Measurements from ENCODE around the gene RPP40. TPM values are rescaled to one million over a fixed set of nuclear protein-coding genes. Genes with fewer than 3 reads are reported as not detected.
"Not testable (repeated sequence)": the region's sequence is repeated elsewhere in the genome, so short reads cannot be mapped to it uniquely, and the experiment has no call there.

The RPP40 gene
- polyA plus RNA-seq, 4 donors = 10.9 to 13.6 (median 11.6) TPM

DNA sequence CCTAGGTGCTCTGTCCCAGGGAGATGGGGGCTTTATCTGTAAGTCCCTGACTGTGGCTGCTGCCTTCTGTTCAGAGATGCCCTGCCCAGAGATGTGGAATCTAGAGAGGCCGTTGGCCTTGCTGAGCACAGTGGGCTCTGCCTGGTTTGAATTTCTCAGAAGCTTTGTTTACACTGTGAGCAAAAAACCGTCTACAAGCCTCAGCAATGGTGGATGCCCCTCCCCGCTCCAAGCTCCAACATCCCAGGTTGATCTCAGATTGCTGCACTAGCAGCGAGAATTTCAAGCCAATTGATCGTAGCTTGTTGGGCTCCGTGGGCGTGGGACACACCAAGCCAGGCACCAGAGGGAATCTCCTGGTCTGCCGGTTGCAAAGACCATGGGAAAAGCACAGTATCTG is 16.3 kb upstream of the RPP40 start:
- no peak for DNase-seq (ENCODE audit: low read depth in 4 of 4, low spot score in 3 of 4)

DNA sequence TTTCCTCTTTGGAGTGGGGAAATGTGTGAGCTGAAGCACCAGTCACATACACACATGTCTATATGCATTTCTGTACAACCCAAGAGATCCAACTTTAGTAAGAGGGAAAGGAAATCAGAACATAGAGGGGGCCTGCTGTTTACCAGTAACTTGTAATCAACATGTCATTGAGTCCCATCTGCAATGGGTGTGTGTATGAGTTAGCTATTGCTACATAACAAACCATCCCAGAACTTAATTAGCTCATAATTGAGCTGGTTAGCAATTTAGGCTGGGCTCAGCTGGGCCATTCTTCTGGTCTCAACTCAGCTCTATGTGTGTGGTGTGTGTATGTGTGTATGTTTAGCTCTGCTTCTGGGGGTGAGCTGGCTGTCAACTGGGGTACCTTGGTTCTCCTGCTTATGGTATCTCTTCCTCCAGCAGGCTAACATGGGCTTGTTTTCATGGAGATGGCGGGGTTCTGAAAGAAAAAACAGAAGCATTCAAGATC is 10.3 kb upstream of the RPP40 start:
- DNase-seq (ENCODE audit: low read depth in 4 of 4, low spot score in 3 of 4) = no peak

DNA sequence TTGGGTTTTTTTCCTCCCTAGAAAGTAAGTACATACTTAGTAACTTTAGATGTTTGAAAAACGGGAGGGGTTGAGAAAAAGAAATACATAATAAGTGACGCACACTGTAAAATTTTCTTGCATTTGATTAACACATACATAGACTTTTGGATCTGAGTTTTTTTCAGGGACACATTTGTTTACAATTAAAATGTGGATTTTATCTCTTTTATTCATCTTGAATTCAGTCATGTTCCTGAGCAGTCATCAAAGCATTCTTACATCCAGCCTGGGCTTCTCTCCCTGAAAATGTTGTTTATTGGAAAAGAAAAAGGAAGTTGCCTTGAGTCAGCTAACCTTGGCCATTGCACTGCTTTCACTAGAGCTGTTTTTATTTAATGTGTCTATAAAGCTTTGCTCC is 8.7 kb upstream of the RPP40 start:
- DNase-seq (ENCODE audit: low read depth in 4 of 4, low spot score in 3 of 4) = no peak

DNA sequence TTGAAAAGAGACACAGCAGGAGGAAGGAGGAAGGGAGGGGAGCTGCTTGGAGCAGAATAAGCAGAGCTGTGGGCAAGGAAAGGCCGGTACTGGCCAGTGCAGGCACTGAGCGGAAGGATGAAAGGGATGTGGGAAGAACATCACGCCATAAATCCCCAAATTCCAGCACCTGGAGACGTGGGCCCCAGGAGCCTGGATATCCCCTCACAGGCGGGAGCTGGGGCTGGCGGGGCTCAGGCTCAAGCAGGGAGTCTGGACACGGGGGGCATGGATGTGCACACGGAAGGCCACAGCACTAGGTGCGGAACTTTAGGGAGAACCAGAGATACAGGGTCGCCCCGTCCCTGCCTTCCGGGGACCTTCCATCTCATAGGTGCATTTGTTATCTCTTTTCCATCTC is 7.5 kb upstream of the RPP40 start:
- no peak for DNase-seq (ENCODE audit: low read depth in 4 of 4, low spot score in 3 of 4)

DNA sequence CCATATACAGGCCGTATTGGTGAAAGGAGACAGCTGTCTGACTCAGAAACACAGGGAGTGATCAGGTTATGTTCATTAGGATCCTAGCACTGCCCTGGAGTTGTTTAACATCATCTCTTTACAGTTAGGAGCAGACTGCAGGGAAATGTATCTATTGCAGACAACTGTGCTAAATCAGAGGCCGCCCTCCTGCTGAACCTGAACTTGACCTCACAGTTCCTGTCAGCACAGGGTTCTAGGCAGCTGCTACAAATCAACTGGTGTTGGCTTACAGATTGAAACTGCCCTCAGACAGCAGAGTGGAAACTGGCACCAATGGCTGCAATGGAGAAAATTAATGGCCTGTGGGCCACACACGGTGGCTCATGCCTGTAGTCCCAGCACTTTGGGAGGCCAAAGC is 3.7 kb upstream of the RPP40 start:
- no peak for DNase-seq (ENCODE audit: low read depth in 4 of 4, low spot score in 3 of 4)

DNA sequence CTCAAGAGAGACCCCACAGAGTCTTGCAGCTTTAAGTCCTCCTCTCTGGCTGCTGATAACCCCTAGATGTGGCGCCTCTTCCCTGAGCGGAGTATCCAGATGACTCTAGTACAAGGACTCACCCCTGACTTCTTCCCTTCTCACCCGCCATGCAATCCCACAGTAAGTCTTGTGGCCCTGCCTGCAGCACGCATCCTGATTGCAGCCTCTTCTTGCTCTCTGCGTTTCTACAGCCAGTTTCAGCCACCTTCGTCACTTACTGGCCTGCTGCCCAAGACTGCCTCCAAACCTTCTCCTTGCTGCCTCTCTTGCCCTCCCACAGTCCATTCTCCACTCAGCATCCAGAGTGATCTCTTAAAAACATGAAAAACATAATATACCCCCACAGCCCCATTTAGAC is 2.4 kb upstream of the RPP40 start:
- DNase-seq (ENCODE audit: low read depth in 4 of 4, low spot score in 3 of 4) = no peak

DNA sequence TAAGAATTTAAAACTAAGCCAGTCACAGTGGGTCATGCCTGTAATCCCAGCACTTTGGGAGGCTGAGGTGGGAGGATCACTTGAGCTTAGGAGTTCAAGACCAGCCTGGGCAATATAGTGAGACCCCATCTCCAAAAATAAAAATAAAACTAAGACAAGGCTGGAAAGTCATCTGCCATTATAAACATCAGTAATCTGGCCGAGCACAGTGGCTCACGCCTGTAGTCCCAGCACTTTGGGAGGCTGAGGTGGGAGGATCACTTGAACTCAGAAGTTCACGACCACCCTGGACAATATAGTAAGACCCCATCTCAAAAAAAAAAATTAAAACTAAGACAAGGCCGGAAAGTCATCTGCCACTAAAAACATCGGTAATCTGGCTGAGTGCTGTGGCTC is 1.2 kb upstream of the RPP40 start:
- DNase-seq (ENCODE audit: low read depth in 4 of 4, low spot score in 3 of 4) = not testable (repeated sequence)

DNA sequence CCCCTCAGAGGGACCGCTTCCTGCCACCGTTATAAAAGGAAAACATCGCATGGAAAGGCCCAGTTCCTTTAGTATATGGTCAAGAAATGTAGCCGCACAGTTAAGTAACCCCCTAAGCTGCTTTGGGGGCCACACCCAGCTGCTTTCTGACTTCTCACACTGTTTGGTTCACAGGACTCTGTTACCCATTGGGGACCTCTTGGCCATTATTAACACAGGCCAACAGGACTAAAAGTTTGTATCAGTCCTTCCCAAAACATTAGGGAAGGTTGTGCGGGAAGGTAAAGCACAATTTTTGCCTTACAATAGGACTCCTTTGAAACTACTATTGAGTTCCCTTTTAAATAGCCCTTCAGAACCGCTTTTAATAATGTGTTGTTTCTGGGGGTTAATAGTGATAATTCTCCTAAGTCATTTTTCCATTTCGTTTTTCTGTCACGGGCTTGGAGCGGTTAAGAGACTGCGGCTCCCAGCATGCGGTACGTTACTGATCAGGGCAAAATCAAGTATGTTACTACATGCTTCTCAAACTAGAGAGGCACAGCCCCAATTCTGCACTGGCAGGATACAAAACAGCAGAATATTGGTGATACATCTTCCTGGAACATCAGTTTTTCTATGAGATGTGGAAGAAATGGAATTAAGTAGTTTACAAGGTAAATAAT is 668 bp upstream of the RPP40 start:
- no peak for DNase-seq (ENCODE audit: low read depth in 4 of 4, low spot score in 3 of 4)

DNA sequence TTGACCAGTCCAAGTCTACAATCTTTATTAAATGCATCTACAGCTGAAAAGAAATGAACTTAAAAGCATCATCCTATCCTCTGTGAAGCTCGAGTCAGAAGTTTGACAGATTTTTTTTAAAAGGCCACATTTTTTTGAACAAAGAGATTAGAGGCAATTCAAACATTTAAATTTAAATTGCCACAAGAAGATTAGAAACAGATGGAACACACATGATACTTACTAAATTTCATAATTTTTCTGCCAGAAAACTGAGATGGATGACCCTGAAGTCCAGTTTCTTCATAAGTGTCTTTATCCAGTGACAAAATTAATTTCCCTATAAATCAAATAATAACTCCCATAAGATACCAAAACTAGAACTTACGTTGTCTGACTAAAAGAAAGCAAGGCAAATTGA is 4.3 kb downstream of the RPP40 start:
- DNase-seq (ENCODE audit: low read depth in 4 of 4, low spot score in 3 of 4) = no peak

DNA sequence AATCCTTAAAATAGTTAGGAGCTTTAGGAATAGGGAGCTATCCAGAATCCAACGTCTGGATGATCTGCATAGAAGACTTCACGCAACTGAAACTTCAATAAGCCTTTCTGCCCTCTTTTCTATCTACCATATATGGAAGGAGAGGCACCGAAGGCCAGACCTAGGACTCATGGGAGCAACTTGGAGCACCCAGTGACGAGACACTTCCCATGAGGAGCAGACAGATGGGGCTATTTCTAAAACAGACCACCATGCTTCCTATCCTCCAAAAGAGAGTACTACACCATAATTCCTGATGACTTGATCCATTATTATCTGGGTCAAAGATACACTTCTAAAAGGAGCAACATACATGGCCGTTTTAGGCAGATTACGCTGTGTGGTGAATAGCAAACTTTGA is 6.0 kb downstream of the RPP40 start:
- DNase-seq (ENCODE audit: low read depth in 4 of 4, low spot score in 3 of 4) = no peak

DNA sequence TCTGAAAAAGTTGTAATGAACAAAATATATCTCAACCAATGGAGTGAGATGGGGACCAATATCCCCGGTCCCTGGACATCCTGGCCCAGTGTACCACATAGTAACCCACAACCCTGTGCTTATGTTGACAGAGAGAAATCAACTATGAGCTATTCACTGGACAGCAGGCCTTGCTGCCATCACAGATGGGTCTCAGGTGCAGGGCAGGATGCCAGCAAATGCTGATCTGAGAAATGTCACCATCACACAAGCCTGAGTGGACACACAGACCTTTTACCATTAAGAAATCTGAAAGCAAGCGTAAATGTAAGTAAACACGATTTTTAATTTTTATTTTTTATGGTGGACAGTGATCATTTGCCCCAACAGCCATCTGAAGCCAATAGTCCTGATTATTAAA is 9.1 kb downstream of the RPP40 start:
- no peak for DNase-seq (ENCODE audit: low read depth in 4 of 4, low spot score in 3 of 4)

DNA sequence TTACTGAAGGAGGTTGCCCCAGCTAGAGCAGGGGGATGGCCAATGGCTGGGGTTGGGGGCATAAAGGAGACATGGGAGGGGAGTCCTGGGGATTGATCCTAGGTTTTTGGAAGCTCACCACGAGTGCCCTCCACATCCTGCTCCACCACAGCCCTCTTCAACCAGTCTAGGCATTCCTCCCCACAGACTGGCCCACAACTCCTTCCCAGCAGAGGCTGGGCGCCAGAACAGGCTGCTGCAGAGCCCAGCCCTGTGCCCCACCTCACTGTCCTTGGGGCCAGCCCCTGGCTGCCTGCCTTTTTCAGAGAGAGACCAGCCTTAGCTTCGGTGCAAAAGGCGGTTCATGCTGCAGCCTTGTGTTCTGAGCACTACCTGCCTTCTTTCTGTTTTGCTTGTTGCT is 16.4 kb downstream of the RPP40 start:
- DNase-seq (ENCODE audit: low read depth in 4 of 4, low spot score in 3 of 4) = no peak

DNA sequence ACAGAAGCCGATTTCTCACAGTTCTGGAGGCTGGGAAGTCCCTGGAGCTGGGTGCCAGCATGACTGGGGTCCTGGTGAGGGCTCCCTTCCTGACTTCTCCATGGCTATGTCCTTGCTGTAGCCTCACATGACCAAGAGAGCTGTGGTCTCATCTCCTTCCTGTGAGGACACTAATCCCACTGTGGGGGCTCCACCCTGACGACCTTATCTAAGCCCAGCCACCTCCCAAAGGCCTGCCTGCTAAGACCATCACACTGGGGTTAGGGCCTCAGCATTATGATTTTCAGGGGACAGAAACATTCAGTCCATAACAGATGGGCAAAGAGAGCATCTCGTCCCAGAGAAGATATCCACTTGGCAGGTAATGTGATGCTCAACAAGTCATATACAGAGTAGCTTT is 16.8 kb downstream of the RPP40 start:
- DNase-seq (ENCODE audit: low read depth in 4 of 4, low spot score in 3 of 4) = no peak

DNA sequence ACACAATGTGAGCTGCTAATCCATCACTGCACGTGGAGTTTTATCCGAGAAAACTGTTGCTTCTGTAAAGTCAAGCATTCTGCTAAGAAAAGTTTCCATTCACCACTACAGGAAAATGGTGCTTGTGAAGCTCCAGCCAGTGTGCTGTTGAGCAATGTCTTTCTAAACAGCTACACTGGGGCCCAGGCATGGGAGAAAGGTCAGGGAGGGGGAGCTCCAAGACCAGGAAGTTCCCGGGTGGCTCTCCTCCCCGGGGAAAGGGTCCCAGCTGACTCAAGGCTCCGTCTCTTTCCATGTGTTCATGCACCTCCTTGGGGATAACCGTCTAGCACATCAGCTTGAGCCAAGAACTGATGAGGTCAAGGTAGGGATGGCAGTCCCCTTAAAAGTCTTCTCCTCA is 20.5 kb downstream of the RPP40 start:
- no peak for DNase-seq (ENCODE audit: low read depth in 4 of 4, low spot score in 3 of 4)

DNA sequence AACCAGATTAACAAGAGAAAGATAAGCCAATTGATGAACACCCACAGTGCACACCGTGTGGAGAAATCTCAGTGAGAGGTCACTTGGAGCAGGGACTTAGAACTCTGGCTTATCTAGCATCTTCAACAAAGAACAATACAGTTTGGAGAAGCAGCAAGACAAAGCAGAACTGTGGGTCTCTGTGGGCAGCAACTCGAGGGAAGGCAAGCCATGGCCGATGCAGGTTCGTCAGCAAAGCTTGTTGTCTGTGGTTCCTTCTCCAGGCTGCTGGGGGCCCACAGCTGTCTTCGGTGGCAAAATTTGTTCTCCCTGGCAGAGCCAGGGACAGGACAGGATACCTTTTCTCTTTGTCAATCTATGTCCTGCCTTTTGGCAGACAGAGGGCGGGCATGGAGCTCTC is 22.1 kb downstream of the RPP40 start:
- DNase-seq (ENCODE audit: low read depth in 4 of 4, low spot score in 3 of 4) = no peak

DNA sequence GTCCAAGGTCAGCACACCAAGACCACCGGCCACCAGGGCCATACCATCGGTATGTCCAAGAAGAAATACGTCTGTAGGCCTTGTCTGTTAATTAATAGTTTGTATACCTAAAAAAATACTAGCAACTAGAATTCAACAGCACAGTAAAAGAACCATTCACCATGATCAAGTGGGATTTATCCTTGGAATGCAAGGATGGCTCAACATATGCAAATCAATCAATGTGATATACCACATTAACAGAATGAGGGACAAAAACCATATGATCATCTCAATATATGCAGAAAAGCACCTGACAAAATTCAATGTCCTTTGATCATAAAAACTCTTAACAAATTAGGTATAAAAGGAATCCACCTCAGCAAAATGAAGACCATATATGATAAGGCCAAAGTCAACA is 24.4 kb downstream of the RPP40 start:
- DNase-seq (ENCODE audit: low read depth in 4 of 4, low spot score in 3 of 4) = no peak

DNA sequence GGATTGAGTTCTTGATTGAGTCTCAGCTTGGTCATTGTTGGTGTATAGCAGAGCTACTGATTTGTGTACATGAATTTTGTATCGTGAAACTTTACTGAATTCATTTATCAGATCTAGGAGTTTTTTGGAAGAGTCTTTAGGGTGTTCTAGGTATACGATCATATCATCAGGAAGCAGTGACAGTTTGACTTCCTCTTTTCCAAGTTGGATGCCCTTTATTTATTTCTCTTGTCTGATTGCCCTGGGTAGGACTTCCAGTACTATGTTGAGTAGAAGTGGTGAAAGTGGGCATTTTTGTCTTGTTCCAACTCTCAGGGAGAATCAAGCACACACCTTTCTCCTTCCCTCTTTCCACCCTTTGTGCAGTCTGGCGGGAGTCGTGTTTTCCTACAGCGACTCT is 26.4 kb downstream of the RPP40 start:
- no peak for DNase-seq (ENCODE audit: low read depth in 4 of 4, low spot score in 3 of 4)

DNA sequence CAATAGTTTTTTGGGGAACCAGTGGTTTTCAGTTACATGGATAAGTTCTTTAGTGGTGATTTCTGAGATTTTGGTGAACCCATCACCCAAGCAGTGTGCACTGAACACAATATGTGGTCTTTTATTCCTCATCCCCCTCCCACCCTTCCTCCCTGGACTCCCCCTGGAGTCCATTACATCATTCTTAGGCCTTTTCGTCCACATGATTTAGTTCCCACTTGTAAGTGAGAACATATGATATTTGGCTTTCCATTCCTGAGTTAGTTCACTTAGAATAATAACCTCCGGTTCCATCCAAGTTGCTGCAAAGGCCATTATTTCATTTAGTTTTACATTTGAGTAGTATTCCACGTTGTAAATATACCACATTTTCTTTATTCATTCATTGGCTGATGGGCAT is 28.3 kb downstream of the RPP40 start:
- DNase-seq (ENCODE audit: low read depth in 4 of 4, low spot score in 3 of 4) = no peak

DNA sequence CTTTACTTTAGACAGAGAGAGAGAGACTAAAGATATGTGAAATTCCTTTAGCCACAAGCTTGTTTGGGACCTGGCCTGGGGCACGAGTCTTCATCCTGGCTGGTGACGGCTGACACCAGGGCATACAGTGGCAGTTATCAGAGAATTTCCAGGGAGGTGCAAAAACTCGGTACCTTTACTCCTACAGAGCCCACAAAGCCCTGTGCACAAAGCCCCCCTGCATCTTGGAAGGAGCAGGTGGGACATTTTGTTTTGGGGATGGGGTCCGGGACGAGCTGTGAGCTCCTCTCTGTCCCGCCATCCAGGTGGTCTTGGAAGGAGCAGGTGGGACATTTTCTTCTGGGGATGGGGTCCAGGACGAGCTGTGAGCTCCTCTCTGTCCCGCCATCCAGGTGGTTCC is 28.9 kb downstream of the RPP40 start:
- DNase-seq (ENCODE audit: low read depth in 4 of 4, low spot score in 3 of 4) = no peak

DNA sequence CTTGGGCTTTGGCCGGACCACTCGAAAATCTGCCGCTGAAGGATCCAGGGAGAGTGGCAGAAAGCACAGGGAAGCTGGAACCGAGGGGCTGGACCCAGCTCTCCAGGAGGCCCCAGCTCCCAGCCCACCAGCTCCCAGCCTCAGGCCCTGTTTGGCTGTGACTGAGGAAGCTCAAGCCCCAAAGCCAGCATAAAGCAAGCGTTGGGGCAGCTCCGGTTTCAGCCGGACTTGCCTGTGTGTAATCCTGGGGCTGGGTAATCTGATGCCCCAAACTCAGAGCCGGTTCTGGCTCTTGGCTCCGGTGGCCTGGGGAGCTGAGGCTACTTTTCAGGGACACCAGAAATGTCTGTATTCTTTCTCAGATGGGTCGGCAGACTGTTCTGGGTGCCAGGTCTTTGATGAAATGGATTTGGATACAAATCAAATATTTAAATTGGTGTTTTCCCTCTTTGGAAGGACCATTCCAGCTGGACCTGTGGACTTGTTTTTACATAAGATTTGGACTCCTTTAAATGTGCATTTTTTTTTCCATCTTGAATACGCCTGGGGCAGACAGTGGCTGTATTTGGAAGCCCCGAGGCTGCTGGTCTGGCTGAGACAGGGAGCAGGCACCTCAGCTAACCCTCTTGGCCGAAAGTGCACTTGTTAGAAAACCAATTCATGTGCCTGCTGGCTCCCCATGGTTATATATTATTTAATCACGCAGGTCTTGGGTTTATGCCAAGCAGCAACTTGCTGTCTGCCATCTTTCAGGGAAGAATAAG is 29.7 kb downstream of the RPP40 start:
- DNase-seq (ENCODE audit: low read depth in 4 of 4, low spot score in 3 of 4) = peak; percentile 36 to 47 (median 39)

DNA sequence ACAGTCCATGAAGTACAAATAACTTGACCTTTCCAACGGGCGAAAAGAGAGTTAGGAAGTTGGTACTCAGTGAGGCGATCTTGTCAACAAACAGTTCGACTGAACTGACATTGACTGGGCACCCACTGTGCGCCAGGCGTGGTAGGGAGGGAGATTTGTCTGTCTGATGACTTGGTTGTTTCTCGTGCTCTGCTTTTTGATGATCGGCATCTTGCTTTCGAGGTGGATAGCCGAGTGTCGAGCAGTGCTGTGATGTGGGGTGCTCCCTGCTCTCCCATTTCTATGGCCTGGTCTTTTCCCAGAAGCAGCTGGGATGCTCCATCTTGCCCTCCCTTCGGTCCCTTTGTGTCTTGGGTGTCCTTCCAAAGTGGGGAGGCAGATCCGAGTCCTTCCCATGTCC is 30.4 kb downstream of the RPP40 start:
- no peak for DNase-seq (ENCODE audit: low read depth in 4 of 4, low spot score in 3 of 4)

DNA sequence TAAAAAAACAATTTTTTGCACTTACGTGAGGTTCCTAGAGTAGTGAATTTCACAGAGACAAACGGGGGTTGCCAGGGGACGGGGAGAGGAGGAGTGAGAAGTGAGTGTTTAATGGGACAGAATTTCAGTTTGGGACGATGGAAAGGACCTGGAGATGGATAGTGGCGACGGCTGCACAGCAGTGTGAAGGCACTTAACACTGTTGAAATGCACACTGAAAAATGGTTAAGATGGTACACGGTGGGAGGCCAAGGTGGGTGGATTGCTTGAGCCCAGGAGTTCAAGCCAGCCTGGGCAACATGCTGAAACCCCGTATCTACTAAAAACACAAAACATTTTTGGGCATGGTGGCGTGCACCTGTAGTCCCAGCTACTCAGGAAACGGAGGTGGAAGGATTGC is 31.4 kb downstream of the RPP40 start:
- no peak for DNase-seq (ENCODE audit: low read depth in 4 of 4, low spot score in 3 of 4)
